ENCODE data around the gene INPPL1.

DNA sequence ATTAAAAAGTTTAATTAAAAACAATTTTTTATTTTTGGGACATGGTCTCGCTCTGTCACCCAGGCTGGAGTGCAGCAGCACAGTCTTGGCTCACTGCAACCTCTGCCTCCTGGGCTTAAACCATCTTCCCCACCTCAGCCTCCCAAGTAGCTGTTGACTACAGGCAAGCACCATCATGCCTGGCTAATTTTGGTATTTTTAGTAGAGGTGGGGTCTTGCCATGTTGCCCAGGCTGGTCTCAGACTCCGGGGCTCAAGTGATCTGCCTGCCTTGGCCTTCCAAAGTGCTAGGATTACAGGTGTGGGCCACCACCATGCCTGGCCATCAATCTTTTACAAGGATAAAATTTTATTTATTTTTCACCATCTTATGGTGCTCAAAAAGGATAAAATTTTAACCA, 62.7 kb downstream of the INPPL1 start:
- TF ChIP-seq, protein P1, sequence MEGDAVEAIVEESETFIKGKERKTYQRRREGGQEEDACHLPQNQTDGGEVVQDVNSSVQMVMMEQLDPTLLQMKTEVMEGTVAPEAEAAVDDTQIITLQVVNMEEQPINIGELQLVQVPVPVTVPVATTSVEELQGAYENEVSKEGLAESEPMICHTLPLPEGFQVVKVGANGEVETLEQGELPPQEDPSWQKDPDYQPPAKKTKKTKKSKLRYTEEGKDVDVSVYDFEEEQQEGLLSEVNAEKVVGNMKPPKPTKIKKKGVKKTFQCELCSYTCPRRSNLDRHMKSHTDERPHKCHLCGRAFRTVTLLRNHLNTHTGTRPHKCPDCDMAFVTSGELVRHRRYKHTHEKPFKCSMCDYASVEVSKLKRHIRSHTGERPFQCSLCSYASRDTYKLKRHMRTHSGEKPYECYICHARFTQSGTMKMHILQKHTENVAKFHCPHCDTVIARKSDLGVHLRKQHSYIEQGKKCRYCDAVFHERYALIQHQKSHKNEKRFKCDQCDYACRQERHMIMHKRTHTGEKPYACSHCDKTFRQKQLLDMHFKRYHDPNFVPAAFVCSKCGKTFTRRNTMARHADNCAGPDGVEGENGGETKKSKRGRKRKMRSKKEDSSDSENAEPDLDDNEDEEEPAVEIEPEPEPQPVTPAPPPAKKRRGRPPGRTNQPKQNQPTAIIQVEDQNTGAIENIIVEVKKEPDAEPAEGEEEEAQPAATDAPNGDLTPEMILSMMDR (IDR thresholded peaks at IDR 0.05), result no peak
- no peak for TF ChIP-seq POLR2A (IDR thresholded peaks at IDR 0.05)
- no peak for TF ChIP-seq POLR2AphosphoS5 (IDR thresholded peaks at IDR 0.05)

Data from suprapubic skin (tissue), 4 donors.